ENCODE results near the gene ZIC2.

ZIC2 gene

GRCh38 chr13:99980824-99981734 is 505 bp upstream of the ZIC2 start (continued):
- TF ChIP-seq, protein P1, sequence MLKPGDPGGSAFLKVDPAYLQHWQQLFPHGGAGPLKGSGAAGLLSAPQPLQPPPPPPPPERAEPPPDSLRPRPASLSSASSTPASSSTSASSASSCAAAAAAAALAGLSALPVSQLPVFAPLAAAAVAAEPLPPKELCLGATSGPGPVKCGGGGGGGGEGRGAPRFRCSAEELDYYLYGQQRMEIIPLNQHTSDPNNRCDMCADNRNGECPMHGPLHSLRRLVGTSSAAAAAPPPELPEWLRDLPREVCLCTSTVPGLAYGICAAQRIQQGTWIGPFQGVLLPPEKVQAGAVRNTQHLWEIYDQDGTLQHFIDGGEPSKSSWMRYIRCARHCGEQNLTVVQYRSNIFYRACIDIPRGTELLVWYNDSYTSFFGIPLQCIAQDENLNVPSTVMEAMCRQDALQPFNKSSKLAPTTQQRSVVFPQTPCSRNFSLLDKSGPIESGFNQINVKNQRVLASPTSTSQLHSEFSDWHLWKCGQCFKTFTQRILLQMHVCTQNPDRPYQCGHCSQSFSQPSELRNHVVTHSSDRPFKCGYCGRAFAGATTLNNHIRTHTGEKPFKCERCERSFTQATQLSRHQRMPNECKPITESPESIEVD (tag by site-specific recombination; IDR thresholded peaks at IDR 0.05), result 0 out of 2 replicates have a peak, but pooled peaks have one; percentile 50

DNA sequence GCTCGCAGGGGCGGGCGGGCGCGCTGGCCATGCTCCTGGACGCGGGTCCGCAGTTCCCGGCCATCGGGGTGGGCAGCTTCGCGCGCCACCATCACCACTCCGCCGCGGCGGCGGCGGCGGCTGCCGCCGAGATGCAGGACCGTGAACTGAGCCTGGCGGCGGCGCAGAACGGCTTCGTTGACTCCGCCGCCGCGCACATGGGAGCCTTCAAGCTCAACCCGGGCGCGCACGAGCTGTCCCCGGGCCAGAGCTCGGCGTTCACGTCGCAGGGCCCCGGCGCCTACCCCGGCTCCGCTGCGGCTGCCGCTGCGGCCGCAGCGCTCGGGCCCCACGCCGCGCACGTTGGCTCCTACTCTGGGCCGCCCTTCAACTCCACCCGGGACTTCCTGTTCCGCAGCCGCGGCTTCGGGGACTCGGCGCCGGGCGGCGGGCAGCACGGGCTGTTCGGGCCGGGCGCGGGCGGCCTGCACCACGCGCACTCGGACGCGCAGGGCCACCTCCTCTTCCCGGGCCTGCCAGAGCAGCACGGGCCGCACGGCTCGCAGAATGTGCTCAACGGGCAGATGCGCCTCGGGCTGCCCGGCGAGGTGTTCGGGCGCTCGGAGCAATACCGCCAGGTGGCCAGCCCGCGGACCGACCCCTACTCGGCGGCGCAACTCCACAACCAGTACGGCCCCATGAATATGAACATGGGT is 599 bp downstream of the ZIC2 start:
- Histone ChIP-seq H3K36me3 (ENCODE audit: control insufficient read depth in 2 of 2, insufficient read depth in 1 of 2, low read length in 2 of 2) (peaks cover 0 to 33% of the 10 kb centered on the region in 2 experiments; a peak in 1 of 3 replicates), H3K4me1 (ENCODE audit: control insufficient read depth, insufficient read depth, low read length) (peaks cover 3% of the 10 kb centered on the region), H3K9me3 (ENCODE audit: control insufficient read depth, insufficient read depth, low read depth, low read length) (no peaks in the 10 kb centered on the region), H3K4me3 (ENCODE audit: low read depth, low read length) (peak overlapping the region; percentile 90), H3K27ac (ENCODE audit: extremely low read depth, low read depth, low read length) (peak overlapping the region; percentile 100)
- peak; percentile 78 for TF ChIP-seq ZBTB26 (tag by site-specific recombination; optimal IDR thresholded peaks at IDR 0.05)
- 0 out of 2 replicates have a peak, but pooled peaks have one; percentile 12 for TF ChIP-seq ZNF660 (tag by site-specific recombination; IDR thresholded peaks at IDR 0.05)
- no peak for TF ChIP-seq ZNF624 (tag by site-specific recombination; IDR thresholded peaks at IDR 0.05)
- 0 out of 2 replicates have a peak, but pooled peaks have one; percentile 27 for TF ChIP-seq ZBTB8A (tag by site-specific recombination; IDR thresholded peaks at IDR 0.05)
- peak; percentile 63 for TF ChIP-seq ZNF600 (tag by site-specific recombination; IDR thresholded peaks at IDR 0.05)
- POLR2A ChIA-PET, result interaction anchor here (0.6 to 6.4 kb wide), 7 partner anchors 8 to 207 kb away, joined by 3 to 101 read pairs (median 8); partner anchors contain the start of genes PCCA and ZIC5
- CTCF ChIA-PET, result no interaction called here

- ChIA-PET CTCF (interaction anchor here (1.2 to 1.8 kb wide), 2 partner anchors 67 to 83 kb away, joined by 3 to 8 read pairs; no protein-coding TSS in a partner anchor), POLR2A (interaction anchor here (0.5 to 6.4 kb wide), 8 partner anchors 9 to 252 kb away, joined by 3 to 101 read pairs (median 6); partner anchors contain the start of gene ZIC5)
- Histone ChIP-seq H3K27ac (ENCODE audit: extremely low read depth, low read depth, low read length) (peak overlapping the region; percentile 100), H3K4me3 (ENCODE audit: low read depth, low read length) (peak overlapping the region; percentile 90), H3K4me1 (ENCODE audit: control insufficient read depth, insufficient read depth, low read length) (peaks cover 3% of the 10 kb centered on the region), H3K9me3 (ENCODE audit: control insufficient read depth, insufficient read depth, low read depth, low read length) (no peaks in the 10 kb centered on the region), H3K36me3 (ENCODE audit: control insufficient read depth in 2 of 2, insufficient read depth in 1 of 2, low read length in 2 of 2) (peaks cover 0 to 33% of the 10 kb centered on the region in 2 experiments; a peak in 1 of 3 replicates)
- TF ChIP-seq, protein P2, sequence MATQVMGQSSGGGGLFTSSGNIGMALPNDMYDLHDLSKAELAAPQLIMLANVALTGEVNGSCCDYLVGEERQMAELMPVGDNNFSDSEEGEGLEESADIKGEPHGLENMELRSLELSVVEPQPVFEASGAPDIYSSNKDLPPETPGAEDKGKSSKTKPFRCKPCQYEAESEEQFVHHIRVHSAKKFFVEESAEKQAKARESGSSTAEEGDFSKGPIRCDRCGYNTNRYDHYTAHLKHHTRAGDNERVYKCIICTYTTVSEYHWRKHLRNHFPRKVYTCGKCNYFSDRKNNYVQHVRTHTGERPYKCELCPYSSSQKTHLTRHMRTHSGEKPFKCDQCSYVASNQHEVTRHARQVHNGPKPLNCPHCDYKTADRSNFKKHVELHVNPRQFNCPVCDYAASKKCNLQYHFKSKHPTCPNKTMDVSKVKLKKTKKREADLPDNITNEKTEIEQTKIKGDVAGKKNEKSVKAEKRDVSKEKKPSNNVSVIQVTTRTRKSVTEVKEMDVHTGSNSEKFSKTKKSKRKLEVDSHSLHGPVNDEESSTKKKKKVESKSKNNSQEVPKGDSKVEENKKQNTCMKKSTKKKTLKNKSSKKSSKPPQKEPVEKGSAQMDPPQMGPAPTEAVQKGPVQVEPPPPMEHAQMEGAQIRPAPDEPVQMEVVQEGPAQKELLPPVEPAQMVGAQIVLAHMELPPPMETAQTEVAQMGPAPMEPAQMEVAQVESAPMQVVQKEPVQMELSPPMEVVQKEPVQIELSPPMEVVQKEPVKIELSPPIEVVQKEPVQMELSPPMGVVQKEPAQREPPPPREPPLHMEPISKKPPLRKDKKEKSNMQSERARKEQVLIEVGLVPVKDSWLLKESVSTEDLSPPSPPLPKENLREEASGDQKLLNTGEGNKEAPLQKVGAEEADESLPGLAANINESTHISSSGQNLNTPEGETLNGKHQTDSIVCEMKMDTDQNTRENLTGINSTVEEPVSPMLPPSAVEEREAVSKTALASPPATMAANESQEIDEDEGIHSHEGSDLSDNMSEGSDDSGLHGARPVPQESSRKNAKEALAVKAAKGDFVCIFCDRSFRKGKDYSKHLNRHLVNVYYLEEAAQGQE (tag by site-specific recombination; IDR thresholded peaks at IDR 0.05), result peak; percentile 67; the same call in 1 of the 2 replicates
- TF ChIP-seq ZBTB1 (tag by site-specific recombination; IDR thresholded peaks at IDR 0.05) (no peak), ZNF133 (tag by site-specific recombination; IDR thresholded peaks at IDR 0.05) (no peak), ZNF600 (tag by site-specific recombination; IDR thresholded peaks at IDR 0.05) (0 out of 2 replicates have a peak, but pooled peaks have one; percentile 24), ZNF501 (tag by site-specific recombination; IDR thresholded peaks at IDR 0.05) (peak; percentile 56; the same call in 1 of the 2 replicates), ZBTB26 (tag by site-specific recombination; optimal IDR thresholded peaks at IDR 0.05) (peak; percentile 70), ZNF174 (tag by site-specific recombination; IDR thresholded peaks at IDR 0.05) (no peak), ZFP37 (tag by site-specific recombination; IDR thresholded peaks at IDR 0.05) (0 out of 2 replicates have a peak, but pooled peaks have one; percentile 32), ZBTB17 (tag by site-specific recombination; IDR thresholded peaks at IDR 0.05) (peak; percentile 65), SP7 (tag by site-specific recombination; IDR thresholded peaks at IDR 0.05) (0 out of 2 replicates have a peak, but pooled peaks have one; percentile 18), SETDB1 (IDR thresholded peaks at IDR 0.05; ENCODE audit: insufficient read length, low read length) (no peak), ZNF391 (tag by site-specific recombination; IDR thresholded peaks at IDR 0.05; ENCODE audit: borderline replicate concordance, low read depth) (no peak)
- TF ChIP-seq, protein P3, sequence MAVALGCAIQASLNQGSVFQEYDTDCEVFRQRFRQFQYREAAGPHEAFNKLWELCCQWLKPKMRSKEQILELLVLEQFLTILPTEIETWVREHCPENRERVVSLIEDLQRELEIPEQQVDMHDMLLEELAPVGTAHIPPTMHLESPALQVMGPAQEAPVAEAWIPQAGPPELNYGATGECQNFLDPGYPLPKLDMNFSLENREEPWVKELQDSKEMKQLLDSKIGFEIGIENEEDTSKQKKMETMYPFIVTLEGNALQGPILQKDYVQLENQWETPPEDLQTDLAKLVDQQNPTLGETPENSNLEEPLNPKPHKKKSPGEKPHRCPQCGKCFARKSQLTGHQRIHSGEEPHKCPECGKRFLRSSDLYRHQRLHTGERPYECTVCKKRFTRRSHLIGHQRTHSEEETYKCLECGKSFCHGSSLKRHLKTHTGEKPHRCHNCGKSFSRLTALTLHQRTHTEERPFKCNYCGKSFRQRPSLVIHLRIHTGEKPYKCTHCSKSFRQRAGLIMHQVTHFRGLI (tag by site-specific recombination; IDR thresholded peaks at IDR 0.05), result no peak
Observed at GRCh38 chr13:99982731-99983498, 1.3 kb downstream of the ZIC2 start.
